Esophagus (tissue), 2 donors: Measurements from ENCODE around the gene HSPA14. TPM values are rescaled to one million over a fixed set of nuclear protein-coding genes. Genes with fewer than 3 reads are reported as not detected.

Experiments
- polyA plus RNA-seq, 2 donors: library from polyadenylated mRNA; stranded (reverse); fragments of 200-250 nt; gene quantifications; one replicate each; pipeline ENCODE4 v1.2.3, GENCODE V29; 2013
- donor health status: healthy with polysubstance abuse.
- donor health status: Bipolar disorder and iron deficiency.

HSPA14 gene
- polyA plus RNA-seq, 2 donors = 8.8 to 13.4 TPM

Other genes starting within 250 kb of the HSPA14 start
- gene FAM107B, start 63.4 kb upstream of the HSPA14 start, polyA plus RNA-seq = 10 to 100 TPM in 1 of 2 donors, 1 to 10 TPM in 1; 9.0 to 24.2 TPM
- under 1 TPM; 0.64 to 0.81 TPM for gene CDNF, start 269 bp upstream of the HSPA14 start, polyA plus RNA-seq
- gene MSANTD7, start within 50 bp of the HSPA14 start, polyA plus RNA-seq = 1 to 10 TPM; 2.9 to 3.6 TPM
- 1 to 10 TPM; 1.8 to 4.5 TPM for gene SUV39H2, start 40.6 kb downstream of the HSPA14 start, polyA plus RNA-seq
- 1 to 10 TPM; 5.7 to 6.5 TPM for gene DCLRE1C, start 115.8 kb downstream of the HSPA14 start, polyA plus RNA-seq
- gene MEIG1, start 121.1 kb downstream of the HSPA14 start, polyA plus RNA-seq = under 1 TPM in 1 of 2 donors, not detected in 1; 0.16 TPM
- 1 to 10 TPM in 1 of 2 donors, under 1 TPM in 1; 0.31 to 6.9 TPM for gene OLAH, start 205.6 kb downstream of the HSPA14 start, polyA plus RNA-seq